HG03196 (cell line): ENCODE data around the gene WBP11.
A peak's percentile ranks its signal among the peaks of the same experiment; 100 is the strongest.

Experiments
- ATAC-seq: cut with Tn5 transposase; IDR thresholded peaks from one replicate; pipeline ENCODE4 v1.9.1; 2021; ENCODE audit not compliant: unreplicated experiment

WBP11 gene

DNA sequence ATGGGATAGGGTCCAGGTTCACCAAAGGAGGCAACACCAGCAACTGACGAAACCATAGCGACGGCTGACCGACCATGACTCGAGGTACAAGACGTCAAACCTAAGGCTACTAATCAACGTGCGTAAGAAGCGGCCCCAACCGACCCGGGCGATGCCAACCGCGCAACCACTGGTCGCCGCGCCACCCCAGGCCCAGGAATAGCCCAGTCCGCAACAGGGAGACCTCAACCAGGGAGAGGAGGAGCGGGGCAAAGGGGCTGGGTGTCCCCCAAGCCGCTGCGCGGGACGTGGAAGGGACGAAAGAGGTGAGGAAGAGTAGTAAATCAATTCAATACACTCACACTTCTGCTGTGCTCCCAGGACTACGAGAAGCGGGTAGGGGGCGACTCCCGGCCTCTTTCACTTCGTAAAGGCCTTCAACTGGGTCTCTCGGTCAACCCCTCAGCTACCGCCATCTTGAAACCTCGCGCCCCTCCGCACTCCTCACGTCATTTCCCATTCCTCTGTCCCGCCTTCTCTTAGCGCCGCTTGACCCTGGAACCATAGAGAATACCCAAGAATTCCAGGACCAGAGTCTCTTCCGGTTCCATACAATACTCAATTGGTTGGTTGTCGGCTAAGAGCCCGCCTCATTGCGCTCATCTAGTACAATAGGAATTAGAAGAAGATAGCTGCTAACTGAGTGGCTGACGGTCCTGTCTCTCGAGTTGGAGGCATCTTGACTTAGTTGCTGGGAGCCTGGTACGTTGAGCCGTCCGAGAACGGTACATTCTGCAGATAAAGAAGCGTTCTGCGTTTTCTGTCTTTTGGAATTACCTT is at the start of gene WBP11, which contains the start of gene C12orf60:
TSS of gene WBP11 (minus strand) at position 468 of the 819 bp plus-strand sequence. CDS start 2,095 bp downstream, outside the sequence.
TSS of gene C12orf60 (plus strand) at position 660 of the 819 bp plus-strand sequence. CDS start 19,266 bp downstream, outside the sequence.
- peak; percentile 99 for ATAC-seq

DNA sequence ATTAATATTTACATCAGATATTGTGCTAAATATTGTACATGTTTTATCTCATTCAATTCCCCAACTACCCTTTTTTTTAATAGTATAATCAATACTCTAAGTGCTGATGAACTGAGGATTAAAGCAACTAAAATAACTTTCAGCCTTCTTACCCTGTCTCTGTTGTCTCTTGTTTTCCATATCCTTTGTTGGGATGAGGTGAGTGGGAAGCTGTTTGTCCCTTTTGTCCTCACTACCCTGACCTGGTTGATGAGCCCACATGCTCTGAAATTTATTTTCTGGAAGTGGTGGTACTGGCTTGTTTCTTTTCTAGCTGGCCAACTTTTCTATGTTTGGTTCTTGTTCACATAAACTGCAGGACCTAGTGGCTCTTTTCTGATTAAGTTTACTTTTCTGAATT is 49.6 kb upstream of the WBP11 start:
- no peak for ATAC-seq

DNA sequence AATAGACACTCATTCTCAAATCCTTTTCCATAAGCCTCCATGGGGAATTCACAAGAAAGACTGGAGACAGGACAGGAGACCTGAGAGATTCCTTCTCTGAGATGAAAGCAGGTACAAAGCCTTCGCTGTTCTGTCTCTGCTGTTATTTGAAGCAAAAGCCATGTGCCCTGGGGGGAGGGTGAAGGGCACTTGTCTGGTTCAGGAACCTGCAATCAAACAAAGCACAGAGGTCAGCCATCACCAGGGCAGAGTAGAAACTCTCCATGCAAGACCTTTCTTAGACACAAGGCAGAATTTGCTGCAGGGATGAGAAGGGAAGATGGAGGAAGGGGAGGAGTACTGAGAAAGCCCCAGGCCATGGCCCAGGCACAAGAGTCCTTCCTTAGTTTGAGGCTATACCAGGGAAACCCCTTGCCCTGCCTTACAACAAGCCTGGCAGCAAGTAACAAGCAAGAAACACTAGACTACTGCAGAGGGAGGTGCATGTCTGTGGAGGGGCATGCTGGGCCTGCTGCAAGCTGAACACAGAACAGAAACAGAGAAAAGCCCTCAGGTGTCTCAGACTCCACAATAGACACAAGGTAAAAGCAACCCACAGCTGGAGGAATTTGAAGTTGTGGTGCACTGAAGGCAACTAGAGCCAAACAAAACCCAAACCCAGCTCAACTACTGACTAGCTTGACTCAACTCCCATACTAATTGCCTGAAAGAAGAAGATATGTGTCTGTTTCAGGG is 47.8 kb upstream of the WBP11 start:
- ATAC-seq, result no peak

DNA sequence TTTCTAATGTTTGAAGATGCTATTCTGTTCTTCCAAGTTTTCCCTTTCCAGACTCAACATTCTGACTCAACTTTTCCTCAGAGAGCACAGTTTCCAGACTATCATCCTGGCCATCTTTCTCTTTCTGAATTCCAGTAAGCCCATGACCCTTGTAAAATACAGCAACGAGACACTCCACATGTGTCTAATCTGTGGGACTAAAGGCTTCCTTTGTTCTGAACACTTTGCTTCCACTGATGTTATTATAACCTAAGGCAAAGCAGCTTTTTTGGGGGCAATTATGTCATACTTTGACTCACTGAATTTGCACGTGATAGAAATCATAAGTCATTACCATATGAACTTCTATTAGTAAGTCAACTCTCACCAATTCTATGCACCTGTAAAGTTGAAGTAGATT is 46.4 kb upstream of the WBP11 start:
- no peak for ATAC-seq

DNA sequence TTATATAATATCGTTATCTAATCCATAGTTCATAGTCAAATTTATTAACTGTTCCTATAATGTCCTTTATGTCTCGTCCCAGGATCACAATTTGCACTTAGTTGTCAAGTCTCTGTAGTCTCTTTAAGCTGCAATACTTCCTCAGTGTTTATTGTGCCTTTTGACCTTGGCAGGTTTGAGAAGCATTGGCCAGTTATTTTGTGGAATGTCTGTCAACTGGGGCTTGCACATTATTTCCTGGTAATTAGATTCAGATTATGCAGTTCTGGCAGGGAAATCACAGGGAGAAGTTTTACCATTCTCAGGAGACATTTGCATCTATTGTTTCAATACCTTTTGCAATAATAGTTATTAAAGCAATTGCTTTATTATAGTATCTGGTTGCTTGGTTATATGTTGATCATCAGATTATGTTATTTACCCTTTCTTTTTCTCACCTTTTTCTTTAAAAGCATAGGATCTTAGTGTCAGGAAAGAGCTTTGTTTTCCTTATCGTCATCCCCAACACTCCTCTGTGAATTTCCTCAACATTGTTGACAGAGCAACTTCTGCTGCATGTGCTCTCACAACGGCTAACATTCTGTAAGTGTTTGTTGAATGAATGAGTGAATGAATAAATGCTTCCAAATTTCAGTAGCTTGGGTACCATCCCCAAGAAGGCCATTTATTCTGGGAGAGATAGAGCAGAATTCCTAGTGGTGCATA is 43.8 kb upstream of the WBP11 start:
- ATAC-seq, result no peak

DNA sequence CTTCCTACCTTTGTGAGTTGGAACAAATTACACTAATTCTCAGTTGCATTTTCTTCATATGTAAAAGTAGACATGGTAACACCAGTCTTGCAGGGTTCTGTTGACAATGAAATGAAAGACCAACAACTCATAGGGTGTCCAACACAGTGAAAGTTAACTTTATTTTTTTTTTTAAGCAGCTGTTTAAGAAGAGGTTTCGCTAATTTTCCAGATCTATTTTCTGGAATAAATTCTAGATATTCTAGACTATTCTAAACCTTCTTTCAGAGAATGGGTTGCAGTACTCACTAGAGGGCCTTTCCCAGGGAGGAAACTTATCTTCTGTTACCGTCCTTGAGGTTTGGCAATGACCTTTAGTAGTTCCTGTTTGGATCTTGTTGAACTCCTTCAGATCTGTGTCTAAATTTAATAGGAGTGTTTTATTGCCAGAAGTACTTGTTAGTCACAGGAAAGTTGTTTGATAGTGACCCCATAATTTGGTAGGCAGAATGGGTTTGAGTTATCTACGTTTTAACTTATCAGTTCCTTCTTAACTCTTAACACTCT is 42.8 kb upstream of the WBP11 start:
- no peak for ATAC-seq

DNA sequence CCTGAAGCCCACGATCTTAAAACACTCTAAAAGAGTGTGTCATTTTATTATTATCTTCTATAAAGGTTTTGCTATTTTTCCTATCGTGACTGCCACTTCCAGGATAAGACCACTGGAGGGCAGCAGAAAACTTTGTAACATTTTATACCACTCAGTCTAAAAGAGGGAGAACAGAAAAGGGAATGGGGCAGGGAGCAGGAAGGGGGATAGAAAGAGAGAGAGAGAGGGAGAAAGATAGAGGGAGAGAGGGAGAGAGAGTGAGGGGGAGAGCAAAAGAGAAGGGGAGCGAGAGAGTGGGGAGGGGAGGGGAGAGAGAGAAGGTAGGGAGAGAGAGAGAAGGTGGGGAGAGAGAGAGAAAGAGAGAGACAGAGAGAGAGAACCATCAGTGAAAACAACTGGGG is 42.1 kb upstream of the WBP11 start:
- ATAC-seq, result no peak

DNA sequence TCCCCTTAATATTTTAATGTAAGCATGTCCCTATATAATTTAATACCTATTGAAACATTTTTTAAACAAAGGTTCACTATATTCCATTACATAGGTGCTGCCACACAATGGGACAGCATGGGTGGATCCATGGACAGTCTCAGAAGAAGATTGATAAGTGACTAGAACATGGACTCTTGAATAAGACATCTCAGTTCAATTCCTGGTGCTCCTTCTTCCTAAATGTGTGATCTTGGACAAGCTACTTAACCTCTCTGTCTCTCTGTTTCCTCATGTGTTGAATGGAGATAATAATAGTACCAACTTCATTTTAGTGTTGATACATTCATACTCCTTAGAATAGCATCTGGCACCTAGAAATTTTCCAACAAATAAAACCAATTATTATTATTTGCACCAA is 41.1 kb upstream of the WBP11 start:
- no peak for ATAC-seq

DNA sequence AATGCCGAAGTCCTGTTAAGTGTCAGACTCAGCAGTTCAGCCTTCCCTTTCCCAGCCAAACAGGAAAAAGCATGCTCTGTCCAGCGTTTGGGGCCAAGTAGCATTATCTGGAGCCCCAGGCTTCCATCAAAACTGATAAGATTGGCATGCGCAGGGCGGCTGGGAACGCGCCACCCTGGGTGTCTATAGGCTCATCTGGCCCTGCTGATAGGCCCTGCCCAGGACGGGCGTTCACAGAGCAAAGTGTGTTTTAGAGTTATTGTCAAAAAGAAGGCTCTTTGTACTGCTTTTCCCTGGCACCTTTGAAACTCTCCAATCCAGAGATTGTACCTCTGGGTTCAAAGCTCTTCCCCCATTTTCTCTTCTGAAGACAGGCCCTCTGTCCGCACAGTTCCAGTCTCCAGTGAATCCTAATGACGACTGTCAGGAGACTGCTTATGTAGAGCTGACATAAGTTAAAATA is 40.2 kb upstream of the WBP11 start, which contains the start of gene ART4:
TSS of gene ART4 (minus strand) at position 102 of the 463 bp plus-strand sequence. CDS start 413 bp downstream, outside the sequence.
- ATAC-seq, result no peak

DNA sequence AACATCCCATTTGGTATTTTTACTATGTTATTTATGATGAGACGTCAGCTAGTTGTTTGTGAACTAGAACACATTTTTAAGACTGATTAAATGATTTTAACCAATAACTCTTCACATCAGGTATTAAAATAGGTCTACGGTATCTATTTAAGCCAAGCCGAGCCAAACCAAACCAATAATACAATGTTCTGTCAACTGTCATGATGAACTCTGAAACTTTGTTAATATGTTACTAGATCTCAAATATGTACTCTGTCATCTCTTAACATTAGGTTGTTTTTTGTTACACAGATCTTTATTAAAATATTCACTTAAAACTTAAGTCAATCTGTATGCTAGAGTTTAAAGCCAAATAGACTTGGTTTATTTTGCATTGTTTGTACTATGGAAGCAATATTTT is 39.0 kb upstream of the WBP11 start:
- no peak for ATAC-seq

DNA sequence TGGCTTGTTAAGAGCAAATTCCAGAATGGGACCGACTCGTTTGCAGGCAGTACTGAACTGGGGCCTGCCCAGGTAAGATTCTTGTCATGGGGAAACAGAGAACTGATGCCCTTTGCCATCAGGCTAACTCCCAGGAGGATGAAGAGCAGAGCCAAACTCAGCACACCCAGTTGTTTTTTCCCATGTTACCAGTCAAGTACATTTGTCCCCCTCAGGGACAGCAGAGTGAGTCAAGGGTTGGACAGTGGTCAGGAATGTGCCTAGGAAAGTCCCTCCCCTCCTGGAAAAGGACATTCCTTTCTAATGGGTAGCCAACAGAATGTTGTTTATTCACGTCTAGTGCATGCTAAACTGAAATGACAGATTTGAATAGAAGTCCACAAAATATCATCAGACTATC is 38.5 kb upstream of the WBP11 start:
- no peak for ATAC-seq

DNA sequence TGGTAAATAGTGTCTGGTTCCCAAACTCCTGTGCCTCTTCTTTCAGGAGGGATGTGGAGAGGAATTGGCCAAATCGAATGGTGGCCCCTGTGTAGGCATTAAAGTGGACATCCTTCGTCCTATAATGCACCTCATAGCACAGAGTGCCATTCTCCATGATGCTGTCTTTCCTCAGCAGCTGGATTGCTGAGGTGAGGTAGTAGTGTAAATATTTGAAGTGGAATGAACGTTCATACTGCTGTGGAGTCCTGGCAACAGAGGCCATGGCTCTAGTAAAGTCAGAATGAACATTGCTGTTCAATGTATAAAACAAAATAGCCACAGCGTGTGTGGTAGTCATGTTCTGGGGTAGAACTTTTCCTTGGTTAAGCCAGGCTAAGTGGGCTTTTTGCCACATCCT is 37.3 kb upstream of the WBP11 start:
- ATAC-seq, result no peak

DNA sequence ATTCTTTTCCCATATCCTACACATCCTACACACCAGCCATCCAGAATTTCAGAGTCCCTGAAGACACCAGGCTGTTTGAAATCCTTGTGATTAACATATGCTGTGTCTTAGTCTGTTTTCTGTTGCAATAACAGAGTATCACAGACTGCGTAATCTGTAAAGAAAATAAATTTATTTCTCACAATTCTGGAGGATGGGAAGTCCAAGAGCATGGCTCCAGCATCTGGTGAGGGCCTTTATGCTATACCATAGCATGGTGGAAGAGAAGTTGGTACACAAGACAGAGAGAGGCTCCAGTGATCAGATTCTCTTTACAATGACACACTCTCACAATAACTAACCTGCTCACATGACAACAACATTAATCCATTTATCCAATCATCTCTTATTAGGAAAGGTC is 36.0 kb upstream of the WBP11 start:
- ATAC-seq, result no peak

DNA sequence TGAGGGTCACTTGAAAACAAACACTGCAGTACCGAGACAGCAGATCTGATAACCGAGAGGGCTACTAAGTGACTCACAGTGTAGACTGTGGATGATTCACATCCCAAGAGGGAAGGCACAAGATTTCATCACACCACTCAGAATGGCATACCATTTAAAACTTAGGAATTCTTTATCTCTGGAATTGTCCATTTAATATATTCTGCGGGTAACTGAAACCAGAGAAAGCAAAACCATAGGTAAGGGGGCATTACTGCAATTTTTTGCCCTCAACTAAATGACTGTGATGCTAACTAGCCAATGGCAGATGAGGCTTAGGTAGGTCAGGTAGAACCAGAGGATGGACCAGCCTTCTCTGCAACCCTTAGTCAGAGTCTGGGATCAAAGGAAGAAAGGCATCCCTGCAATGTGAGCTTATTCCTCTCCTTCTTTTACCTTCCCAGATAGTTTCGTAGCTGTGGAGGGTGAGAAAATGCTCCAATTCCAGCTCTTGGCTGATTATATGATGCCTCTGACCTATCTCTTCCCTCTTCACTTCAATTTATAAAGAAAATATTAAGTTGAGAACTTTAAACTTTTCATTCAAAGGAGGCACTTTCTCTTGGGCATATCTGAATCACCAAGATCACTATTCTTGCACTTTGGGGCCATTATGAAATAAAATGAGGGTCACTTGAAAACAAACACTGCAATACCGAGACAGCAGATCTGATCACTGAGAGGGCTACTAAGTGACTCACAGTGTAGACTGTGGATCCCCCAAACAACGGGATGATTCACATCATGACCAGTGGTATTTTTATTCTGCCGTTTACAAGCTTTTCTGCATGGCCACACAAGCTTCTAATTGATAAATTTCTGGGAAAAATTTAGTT is 33.3 kb upstream of the WBP11 start:
- no peak for ATAC-seq

DNA sequence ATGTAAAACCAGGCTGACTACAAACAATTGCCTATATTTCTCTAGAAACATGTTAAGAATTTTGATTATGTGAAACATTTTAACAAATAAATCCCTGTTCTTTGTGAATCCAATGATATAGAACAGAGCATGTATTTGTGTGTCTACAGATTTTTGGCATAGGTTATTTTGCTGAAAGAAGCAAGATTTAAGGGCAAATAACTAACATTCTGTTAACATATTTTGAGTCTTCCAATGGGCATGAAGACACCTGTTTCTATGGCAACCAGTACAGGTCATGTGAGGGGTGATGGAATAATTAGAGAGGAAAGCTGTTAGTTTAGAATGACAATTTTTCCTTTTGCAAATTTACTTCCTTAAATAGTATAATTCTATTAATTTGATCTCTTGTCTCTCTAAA is 31.2 kb upstream of the WBP11 start:
- no peak for ATAC-seq

DNA sequence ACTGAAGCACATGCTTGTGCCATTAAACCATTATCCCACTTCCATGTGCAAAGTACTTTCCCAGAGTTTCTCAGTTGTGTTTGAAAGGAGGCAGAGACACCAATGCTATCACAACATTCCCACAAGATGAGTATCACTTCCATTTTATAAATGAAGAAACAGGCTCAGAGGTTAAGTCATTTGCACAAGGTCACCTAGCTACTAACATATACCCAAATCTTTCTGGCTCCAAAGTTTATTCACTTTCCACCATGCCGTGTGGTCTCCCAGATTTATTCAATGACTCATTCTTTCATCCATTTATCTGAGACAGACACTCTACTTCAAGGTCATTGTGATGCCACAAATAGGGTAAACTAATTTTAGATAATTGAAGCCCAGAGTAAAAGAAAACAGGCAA is 30.7 kb upstream of the WBP11 start:
- ATAC-seq, result no peak

DNA sequence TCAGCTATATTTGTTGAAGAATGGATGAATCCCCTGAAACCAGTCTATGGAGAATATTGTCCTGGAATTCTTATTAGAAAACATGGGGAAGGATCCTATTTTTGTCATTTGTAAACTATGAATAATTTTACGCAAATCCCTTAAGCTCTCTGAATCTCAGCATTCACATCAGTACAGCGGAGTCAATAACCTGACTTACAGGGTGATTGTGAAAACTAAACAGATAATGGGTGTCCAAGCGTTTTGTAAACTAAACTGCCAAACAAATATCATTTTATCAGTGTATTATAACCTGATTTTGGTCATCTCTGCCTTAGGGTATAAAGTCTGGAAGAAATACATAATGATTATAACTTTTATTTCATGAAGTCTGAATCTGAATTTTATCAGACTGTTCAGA is 30.1 kb upstream of the WBP11 start:
- ATAC-seq, result no peak

DNA sequence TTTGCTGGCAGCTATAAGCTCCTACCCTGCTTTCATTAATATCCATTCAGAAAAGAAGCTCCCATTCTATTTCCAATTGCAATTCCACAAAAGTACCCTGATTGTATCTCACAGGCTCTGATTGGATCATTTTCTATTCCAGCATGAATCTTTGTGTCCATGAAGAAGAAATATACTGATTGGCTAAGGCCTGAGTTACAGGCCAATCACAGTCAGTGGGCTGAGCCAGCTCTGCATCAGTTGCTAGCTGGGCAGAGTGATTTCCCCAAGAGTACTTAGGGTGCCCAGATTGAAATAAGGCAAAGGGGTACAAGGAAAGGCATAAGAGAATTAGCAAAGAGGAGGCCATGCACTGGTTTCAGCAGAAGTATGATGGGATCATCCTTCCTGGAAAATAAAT is 25.6 kb upstream of the WBP11 start:
- no peak for ATAC-seq

DNA sequence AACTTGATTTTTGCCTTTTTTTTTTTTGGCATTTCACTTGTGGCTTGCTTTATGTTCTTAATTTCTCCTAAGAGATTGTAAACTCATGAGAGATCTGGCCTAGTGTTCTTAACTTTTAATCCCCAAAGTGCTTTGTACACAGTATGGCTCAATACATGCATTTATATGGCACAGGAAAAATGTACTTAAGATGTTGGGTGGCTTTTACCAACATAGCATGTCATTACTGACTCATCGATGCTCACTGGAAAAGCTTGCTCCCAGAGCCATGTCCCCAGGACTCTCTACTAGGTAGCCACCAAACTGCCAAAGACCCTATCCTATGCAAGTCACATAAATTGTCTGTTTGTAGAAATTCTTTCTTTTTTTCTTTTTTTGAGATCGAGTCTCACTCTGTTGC is 23.8 kb upstream of the WBP11 start:
- ATAC-seq, result no peak

DNA sequence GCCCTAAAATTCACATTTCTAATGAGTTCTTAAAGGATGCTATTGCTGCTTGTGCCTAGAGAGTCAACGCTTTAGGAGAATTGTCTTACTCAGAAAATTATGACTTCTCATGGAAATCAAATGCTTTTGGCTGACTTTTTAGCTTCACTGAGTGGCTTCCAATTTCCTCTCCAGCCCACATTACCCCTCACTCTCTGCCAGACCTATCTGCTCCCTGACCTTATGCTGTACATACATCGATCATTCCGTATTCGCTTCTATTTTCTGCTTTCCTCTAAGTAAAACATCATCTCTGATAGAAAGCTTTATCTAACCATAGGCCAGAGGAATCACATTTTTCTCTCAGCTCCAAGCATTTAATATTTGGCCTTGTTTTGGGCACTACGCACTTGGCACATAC is 23.2 kb upstream of the WBP11 start:
- ATAC-seq, result no peak
